Upper lobe of left lung (tissue), 6 donors: ENCODE measurements around the gene SCN5A. TPM values are rescaled to one million over a fixed set of nuclear protein-coding genes. Genes with fewer than 3 reads are reported as not detected.

Experiments
- ATAC-seq, 2 donors: fragments of 200-7000 bp; cut with Tn5 transposase; one replicate each; pipeline ENCODE4 v1.9.1; 2022; ENCODE audit warnings: mild to moderate bottlenecking in 2 of 2, moderate library complexity in 2 of 2; ENCODE audit not compliant: low FRiP score in 2 of 2
- DNase-seq, 2 donors: peaks; one replicate each; pipeline ENCODE4 v3.0.0-alpha.2; 2019 to 2020
- H3K27ac ChIP-seq, 4 donors: fragments of 200-600 bp; sonication (generic); one replicate each; pipeline ENCODE4 v1.5.1; 2016 to 2019
- H3K27me3 ChIP-seq, 4 donors: fragments of 200-600 bp; sonication (generic); one replicate each; pipeline ENCODE4 v1.5.1; 2017 to 2019
- H3K36me3 ChIP-seq, 4 donors: fragments of 200-600 bp; sonication (generic); one replicate each; pipeline ENCODE4 v1.5.1; 2016 to 2019
- H3K4me1 ChIP-seq, 4 donors: fragments of 200-600 bp; sonication (generic); one replicate each; pipeline ENCODE4 v1.5.1; 2018 to 2019
- H3K4me3 ChIP-seq, 4 donors: fragments of 200-600 bp; sonication (generic); one replicate each; pipeline ENCODE4 v1.5.1; 2017 to 2019; ENCODE audit warnings: mild to moderate bottlenecking in 2 of 4, moderate library complexity in 1 of 4
- H3K9me3 ChIP-seq, 4 donors: fragments of 200-600 bp; sonication (generic); one replicate each; pipeline ENCODE4 v1.5.1; 2018 to 2019
- EP300 ChIP-seq, 4 donors: sonication (generic); formaldehyde crosslinking; IDR thresholded peaks; one replicate each; pipeline ENCODE4 v1.5.1; 2017; ENCODE audit warnings: antibody characterized with exemption in 4 of 4, control low read depth in 2 of 4
- POLR2A ChIP-seq, 4 donors: fragments of 450-650 bp; IDR thresholded peaks; one replicate each; pipeline ENCODE4 v1.5.1; 2016 to 2017; ENCODE audit warnings: antibody characterized with exemption in 4 of 4, mild to moderate bottlenecking in 2 of 4
- POLR2AphosphoS5 ChIP-seq, 2 donors: sonication (generic); formaldehyde crosslinking; IDR thresholded peaks; one replicate each; pipeline ENCODE4 v1.5.1; 2017; ENCODE audit warnings: antibody characterized with exemption in 2 of 2
- WGBS, 2 donors: methylation state at CpG; one replicate each; pipeline ENCODE4 v1.1.5; 2017 to 2018; 5-methylcytosine and 5-hydroxymethylcytosine counted together
- total RNA-seq, 6 donors: library from RNA; depleted of rRNA in 4 of 6; stranded (reverse); fragments of >200 nt in 4 of 6; gene quantifications; one replicate each; pipeline versions ENCODE4 v1.1.0 to v1.2.1, GENCODE V29; 2016 to 2021
- TF ChIP-seq, protein P1 (sequence below), 6 experiments: fragments of 450-650 bp in 4 of 6; fragments of 200-600 bp in 2 of 6; sonication (generic) in 2 of 6; IDR thresholded peaks; one replicate each; pipeline ENCODE4 v1.5.1; 2016 to 2019; ENCODE audit warnings: antibody characterized with exemption in 6 of 6
- donor health status: DM: no; HTN: no; CAD: no; lungs with moderate emphysema.
- donor health status: DM: no; HTN: yes; CAD: no; lungs with severe emphysema.

The SCN5A gene
- total RNA-seq, 6 donors from 2014 or later, result under 0.01 to 0.30 (median 0.10) TPM; not detected in 1

DNA sequence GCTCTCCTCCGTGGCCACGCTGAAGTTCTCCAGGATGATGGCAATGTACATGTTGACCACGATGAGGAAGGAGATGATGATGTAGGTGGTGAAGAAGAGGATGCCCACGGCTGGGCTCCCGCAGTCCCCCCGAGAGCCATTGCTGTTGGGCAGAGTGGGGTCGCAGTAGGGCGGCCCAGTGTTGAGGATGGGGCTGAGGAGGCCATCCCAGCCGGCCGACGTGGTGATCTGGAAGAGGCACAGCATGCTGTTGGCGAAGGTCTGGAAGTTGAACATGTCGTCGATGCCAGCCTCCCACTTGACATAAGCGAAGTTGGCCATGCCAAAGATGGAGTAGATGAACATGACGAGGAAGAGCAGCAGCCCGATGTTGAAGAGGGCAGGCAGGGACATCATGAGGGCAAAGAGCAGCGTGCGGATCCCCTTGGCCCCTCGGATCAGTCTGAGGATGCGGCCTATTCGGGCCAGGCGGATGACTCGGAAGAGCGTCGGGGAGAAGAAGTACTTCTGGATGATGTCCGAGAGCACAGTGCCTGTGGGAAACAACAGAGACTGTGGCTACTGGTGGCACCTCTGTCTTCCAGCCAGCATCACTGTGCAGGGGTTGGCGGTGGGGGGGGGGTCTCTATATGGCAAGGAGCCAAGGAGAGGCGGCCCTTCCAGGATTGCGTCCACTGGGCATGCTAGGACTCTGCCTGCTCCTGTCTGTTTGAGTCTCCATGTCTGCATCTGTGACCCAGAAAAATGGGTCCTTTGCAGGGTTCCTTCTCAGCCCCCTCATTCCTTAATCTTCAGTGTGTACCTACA is 98.3 kb downstream of the SCN5A start:
- H3K4me3 ChIP-seq, result no peak overlapping the region
- no peaks in the 10 kb centered on the region for H3K36me3 ChIP-seq
- DNase-seq, result peak in 1 of 2 donors; percentile 59
- 93 to 94% methylated on average over 30 of the region's 30 CpGs for WGBS, 2 donors
- no peaks in the 10 kb centered on the region for H3K27me3 ChIP-seq
- no peak for TF ChIP-seq POLR2A (IDR thresholded peaks at IDR 0.05)
- TF ChIP-seq POLR2AphosphoS5 (IDR thresholded peaks at IDR 0.05), result no peak
- TF ChIP-seq, protein P1, sequence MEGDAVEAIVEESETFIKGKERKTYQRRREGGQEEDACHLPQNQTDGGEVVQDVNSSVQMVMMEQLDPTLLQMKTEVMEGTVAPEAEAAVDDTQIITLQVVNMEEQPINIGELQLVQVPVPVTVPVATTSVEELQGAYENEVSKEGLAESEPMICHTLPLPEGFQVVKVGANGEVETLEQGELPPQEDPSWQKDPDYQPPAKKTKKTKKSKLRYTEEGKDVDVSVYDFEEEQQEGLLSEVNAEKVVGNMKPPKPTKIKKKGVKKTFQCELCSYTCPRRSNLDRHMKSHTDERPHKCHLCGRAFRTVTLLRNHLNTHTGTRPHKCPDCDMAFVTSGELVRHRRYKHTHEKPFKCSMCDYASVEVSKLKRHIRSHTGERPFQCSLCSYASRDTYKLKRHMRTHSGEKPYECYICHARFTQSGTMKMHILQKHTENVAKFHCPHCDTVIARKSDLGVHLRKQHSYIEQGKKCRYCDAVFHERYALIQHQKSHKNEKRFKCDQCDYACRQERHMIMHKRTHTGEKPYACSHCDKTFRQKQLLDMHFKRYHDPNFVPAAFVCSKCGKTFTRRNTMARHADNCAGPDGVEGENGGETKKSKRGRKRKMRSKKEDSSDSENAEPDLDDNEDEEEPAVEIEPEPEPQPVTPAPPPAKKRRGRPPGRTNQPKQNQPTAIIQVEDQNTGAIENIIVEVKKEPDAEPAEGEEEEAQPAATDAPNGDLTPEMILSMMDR (IDR thresholded peaks at IDR 0.05), result no peak
- TF ChIP-seq EP300 (IDR thresholded peaks at IDR 0.05), result no peak
- no peak for ATAC-seq
- no peaks in the 10 kb centered on the region for H3K4me1 ChIP-seq
- H3K9me3 ChIP-seq, result peaks cover 0 to 7% (median 0%) of the 10 kb centered on the region in 4 donors
- no peak overlapping the region for H3K27ac ChIP-seq

DNA sequence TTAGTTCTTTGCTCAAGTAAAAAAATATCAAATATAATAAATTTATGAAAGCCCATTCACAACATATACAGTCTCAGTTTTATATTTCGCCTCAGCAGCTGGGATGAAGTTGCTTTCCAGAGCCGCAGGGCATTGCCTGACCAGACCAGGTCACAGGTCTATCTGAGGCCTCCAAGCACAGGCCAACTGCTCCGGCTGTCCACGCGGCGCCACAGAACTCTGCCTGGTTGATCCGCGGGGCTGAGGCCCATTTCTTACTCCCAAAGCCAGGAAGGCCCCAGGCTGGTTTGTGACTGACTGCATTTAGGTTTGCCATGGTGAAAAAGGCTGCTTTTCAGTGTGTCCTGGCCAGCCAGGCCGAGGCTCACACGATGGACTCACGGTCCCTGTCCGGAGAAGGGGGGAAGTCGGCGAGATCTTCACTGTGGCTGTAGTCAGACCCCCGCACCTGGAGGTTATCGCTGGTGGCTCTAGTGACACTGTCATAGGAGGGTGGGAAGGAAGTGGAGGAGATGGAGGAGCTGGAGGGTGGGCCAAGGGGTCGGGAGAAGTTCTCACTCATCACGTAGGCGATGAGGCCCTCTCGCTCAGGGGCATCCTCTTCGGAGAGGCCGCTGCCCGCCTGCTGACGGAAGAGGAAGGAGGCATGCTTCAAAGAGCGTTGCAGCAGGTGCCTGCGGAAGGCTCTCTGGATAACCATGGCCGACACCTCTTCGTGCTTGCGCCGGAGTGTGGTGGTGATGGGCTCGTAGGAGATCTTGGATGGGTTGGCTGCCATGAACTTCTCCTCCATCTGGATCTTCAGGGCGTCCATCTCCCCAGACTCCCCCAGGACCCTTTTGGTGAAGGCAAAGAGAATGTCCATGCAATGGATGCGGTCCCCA is 99.3 kb downstream of the SCN5A start:
- WGBS, 2 donors, result 94% methylated on average over 27 to 33 of the region's 33 CpGs
- ATAC-seq (no peak), DNase-seq (peak in 1 of 2 donors; percentile 51)
- H3K4me3 ChIP-seq, result no peak overlapping the region
- TF ChIP-seq, protein P1 (IDR thresholded peaks at IDR 0.05), result no peak
- TF ChIP-seq POLR2AphosphoS5 (IDR thresholded peaks at IDR 0.05), result no peak
- TF ChIP-seq POLR2A (IDR thresholded peaks at IDR 0.05), result no peak
- TF ChIP-seq EP300 (IDR thresholded peaks at IDR 0.05), result no peak
- no peak overlapping the region for H3K27ac ChIP-seq
- peaks cover 0 to 7% (median 0%) of the 10 kb centered on the region in 4 donors for H3K9me3 ChIP-seq
- no peaks in the 10 kb centered on the region for H3K4me1 ChIP-seq
- H3K27me3 ChIP-seq, result no peaks in the 10 kb centered on the region
- no peaks in the 10 kb centered on the region for H3K36me3 ChIP-seq

DNA sequence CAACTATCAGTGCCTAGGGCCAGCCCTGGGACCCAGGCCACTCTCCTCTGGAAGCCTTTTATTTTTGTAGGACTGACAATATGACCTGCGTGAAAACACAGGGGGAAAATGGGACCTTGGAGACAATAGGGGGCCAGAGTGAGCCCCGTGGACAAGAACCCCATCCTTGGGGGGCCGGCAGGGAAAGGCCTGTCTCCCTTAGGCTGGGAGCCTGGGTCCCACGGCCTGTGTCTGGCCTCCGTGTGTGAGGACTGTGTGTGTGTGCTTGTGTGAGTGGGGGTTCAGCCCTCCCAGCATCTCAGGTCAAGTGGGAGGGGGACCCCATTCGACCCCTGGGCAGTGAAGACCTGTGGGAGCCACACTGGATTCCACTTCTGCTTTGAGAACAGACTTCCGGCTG is 100.0 kb downstream of the SCN5A start:
- ATAC-seq (no peak), DNase-seq (no peak)
- H3K27ac ChIP-seq, result no peak overlapping the region
- H3K4me1 ChIP-seq, result no peaks in the 10 kb centered on the region
- peaks cover 0 to 7% (median 0%) of the 10 kb centered on the region in 4 donors for H3K9me3 ChIP-seq
- H3K27me3 ChIP-seq, result no peaks in the 10 kb centered on the region
- no peak for TF ChIP-seq POLR2A (IDR thresholded peaks at IDR 0.05)
- TF ChIP-seq EP300 (IDR thresholded peaks at IDR 0.05), result no peak
- TF ChIP-seq POLR2AphosphoS5 (IDR thresholded peaks at IDR 0.05), result no peak
- TF ChIP-seq, protein P1 (IDR thresholded peaks at IDR 0.05), result no peak
- H3K36me3 ChIP-seq, result no peaks in the 10 kb centered on the region
- WGBS, 2 donors, result 80 to 98% methylated on average over 5 to 7 of the region's 7 CpGs
- H3K4me3 ChIP-seq, result no peak overlapping the region

DNA sequence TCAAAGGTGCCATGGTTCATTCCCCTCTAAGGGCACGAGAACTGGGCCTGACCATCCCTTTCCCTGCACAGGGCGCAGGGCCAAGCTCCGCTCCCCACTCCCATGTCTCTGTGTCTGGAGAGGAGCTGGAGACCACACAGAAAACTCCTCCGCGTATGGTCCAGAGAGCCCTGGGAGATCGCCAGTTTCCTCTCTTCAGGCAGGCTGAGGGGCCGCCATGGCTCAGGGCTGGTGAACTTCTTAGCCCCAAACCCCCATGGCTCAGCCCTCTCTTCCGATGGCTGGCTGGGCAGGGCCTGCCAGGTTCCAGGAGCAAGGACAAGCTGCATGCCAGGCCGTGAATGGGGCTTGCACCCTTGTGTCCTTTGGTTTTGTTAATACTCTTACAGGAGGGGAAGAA is 100.4 kb downstream of the SCN5A start:
- no peaks in the 10 kb centered on the region for H3K36me3 ChIP-seq
- H3K4me3 ChIP-seq, result no peak overlapping the region
- no peaks in the 10 kb centered on the region for H3K4me1 ChIP-seq
- peaks cover 0 to 4% (median 0%) of the 10 kb centered on the region in 4 donors for H3K9me3 ChIP-seq
- no peaks in the 10 kb centered on the region for H3K27me3 ChIP-seq
- WGBS, 2 donors, result 76 to 85% methylated on average over 9 of the region's 9 CpGs
- ATAC-seq (no peak), DNase-seq (no peak)
- H3K27ac ChIP-seq, result no peak overlapping the region
- TF ChIP-seq POLR2A (IDR thresholded peaks at IDR 0.05) (no peak), EP300 (IDR thresholded peaks at IDR 0.05) (no peak), POLR2AphosphoS5 (IDR thresholded peaks at IDR 0.05) (no peak)
- TF ChIP-seq, protein P1 (IDR thresholded peaks at IDR 0.05), result no peak
